HG03378 (cell line): ENCODE data around the gene SYNGR3.

Source experiments
- ATAC-seq: cut with Tn5 transposase; IDR thresholded peaks from one replicate; pipeline ENCODE4 v1.9.1; 2021; ENCODE audit warnings: mild to moderate bottlenecking, moderate library complexity; ENCODE audit not compliant: unreplicated experiment

The SYNGR3 gene

DNA sequence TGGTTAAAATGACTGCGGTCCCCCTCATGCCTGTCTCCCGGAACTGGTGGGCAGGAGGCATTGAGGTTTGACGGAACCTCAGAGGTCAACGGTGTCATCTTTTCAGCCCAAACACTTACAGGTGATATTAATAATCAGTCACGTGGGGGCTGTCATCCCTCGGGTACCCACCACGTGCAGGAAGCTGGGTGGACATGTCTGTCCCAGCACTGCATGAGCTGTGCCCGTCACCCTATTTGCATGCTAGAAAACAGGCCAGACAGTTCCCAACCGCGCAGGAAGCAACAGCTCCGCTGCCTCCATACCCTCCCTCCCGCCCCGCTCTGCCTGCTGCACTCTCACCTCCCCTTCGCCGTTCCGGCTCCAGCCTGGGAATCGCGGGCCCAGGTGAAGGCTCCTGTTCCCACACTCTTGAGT is 1.4 kb downstream of the SYNGR3 start:
- peak; percentile 43 for ATAC-seq

DNA sequence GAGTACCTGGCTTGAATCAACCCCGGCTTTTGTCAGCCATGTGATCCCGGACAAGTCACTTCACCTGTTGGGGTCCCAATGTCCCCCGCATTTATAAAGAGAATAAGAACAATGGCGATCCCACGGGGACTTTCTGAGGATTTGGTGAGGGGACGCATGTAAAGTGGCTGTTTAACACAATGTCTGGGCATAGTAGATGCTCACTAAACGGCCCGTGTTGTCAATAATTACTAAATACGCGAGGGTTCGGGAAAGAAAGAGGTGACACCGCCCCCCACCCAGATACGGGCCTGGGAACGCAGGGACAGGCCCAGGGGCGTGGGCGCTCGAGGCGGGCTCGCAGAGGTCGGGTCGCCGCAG is 1.8 kb downstream of the SYNGR3 start:
- ATAC-seq: no peak

DNA sequence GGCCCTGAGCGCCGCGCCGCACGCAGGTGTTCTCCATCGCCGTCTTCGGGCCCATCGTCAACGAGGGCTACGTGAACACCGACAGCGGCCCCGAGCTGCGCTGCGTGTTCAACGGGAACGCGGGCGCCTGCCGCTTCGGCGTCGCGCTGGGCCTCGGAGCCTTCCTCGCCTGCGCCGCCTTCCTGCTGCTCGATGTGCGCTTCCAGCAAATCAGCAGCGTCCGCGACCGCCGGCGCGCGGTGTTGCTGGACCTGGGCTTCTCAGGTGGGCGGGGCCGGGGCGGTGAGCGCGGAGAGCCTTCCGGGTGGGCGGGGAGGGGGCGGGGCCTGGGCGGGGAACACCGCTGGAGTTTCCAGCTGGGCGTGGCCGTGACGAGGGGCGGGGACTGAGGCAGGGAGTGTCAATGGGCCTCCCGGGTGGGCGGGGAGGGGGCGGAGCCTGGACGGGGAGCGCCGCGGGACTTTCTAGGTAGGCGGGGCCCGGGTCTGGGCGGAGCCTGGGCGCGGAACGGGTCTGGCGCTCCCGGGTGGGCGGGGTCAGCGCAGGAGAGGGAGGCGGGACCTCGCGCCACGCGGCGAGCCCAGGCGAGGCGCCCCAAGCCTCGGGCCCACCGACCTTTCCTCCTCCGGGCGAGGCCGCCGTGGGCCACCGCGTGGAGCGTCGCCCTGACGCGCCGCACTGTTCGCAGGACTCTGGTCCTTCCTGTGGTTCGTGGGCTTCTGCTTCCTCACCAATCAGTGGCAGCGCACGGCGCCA is 2.4 kb downstream of the SYNGR3 start:
- ATAC-seq: no peak

DNA sequence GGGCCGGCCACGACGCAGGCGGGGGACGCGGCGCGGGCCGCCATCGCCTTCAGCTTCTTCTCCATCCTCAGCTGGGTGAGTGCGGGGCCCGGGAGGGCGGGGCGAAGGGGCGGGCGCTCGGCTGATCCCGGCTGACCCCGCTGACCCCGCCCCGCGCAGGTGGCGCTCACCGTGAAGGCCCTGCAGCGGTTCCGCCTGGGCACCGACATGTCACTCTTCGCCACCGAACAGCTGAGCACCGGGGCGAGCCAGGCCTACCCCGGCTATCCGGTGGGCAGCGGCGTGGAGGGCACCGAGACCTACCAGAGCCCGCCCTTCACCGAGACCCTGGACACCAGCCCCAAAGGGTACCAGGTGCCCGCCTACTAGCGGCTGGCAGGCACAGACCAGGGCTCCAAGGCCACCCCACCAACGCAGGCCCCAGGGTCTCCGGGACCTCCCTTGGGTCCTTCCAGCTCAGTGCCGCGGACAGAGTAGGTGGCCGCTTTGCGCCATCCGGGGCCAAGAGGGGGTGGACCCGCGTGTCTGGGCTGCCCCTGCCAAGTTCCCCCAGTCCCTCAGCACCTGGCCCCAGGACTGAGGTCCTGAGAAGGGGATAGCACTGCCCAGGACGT is 3.0 kb downstream of the SYNGR3 start:
- ATAC-seq: no peak

DNA sequence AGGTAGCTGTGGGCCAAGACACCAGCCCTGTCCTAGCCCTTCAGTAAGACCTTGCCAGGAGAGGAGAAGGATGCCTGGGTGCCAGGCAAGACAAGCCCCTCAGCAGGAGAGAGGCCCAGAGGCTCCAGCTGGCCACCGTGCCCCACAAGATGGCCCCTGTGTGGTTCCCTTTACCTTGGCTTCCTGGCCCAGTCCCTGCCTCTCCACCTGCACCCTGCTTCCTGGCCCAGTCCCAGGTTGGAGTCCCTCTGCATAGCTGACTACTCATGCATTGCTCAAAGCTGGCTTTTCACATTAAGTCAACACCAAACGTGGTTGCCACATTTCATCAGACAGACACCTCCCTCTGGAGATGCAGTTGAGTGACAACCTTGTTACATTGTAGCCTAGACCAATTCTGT is 4.0 kb downstream of the SYNGR3 start:
- no peak for ATAC-seq

DNA sequence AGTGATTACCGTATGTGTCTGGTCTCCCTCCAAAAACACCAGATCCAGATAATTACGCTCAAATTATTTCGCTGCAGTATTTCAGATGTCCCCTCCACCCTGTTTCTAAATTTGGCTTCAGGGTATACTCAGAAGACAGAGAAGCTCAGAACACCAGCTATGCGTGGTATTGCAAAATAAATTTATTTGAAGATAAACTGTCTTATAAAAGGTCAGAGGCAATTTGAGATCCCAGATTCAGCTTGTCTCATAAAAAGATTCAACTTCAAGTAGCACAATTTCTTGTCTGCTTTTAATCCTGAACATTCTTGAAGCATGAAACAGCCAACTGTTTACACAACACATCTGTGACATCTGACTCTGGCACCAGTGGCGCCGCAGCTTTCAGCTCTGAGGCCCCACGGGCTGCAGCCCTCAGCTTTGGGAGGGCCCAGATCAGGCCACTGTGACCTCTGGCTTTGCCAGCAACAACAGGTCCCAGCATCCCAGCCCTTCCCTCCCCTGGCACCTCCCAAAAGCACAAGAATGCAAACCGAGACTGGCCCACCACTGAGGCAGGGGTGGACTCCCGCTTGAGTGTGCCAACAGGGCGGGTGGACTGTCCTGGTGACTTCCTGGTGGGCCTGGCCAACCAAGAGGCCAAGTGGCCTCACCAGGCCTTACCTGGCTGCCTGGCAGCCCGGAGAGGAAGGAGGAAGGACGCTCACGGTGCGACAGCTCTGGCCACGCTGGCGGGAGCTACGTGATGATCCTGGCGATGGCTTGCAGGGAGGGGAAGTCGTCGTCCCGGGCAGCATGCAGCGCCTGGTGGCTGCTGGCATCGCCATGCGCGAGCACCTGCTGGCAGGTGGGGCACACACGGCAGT is 8.0 kb downstream of the SYNGR3 start:
- no peak for ATAC-seq

DNA sequence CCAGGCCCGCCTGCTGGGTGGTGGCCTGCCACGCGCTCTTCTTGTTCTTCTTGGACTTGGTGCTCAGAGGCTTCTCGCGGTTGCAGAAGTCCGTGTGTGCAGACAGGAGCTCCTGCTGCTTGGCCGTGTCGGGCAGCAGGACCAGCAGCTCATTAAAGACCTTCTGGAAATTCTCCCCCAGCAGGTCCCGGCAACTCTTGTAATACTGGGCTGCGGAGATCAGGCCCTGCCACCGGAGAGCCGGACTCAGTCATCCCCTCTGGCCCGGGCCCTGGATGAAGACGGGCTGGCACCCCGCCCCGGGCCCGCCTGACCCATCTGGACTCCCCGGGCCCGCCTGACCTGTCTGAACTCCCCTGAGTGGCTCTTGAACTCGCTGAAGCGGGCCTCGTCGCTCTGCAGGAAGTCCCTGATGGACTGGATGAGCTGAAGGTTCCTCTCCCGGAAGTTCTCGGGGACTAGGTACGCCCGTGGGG is 8.6 kb downstream of the SYNGR3 start:
- no peak for ATAC-seq

DNA sequence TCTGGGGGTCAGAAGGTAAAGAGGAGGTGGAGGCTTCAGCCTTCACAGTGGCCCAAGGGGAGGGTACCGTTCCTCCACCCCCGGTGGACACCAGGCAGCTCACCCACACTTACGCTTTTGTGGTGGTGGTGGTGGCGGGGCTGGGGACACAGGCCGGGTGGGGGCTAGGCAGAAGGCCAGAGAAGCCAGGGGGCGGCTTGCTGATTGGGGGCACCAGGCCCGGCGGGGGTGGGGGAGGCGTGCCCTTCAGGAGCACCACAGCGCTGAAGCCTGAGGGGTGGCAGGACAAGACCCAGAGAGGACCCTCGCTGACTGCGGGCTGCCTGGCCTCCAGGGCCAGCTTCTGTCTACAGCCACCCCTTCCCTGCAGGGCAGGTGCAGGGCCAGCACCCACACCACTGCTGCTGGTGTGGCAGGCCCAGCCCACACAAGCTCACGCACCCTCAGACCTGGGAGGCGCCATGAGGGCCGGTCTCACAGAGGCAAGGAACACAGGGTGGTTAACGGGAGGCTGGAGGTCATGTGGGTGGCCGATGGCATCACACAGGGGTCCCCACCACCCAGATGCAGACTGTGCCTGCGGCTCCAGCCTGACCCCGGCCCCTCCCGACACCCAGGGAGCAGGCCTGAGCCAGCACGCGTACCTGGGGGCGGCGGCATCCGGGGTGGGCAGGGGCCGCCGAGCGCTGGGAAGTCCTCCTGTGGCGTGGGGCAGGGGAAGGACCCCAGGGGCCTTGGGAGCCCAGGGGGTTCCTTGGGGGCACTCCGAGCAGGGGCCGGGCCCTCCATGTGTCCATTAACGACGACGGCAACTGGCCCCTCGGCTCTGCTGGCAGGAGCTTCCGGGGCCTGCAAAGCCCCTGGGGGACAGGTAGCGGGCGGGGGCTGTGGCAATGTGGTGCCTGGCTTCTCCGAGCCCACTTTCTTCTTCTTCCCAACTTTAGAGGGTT is 9.4 kb downstream of the SYNGR3 start:
- no peak for ATAC-seq

DNA sequence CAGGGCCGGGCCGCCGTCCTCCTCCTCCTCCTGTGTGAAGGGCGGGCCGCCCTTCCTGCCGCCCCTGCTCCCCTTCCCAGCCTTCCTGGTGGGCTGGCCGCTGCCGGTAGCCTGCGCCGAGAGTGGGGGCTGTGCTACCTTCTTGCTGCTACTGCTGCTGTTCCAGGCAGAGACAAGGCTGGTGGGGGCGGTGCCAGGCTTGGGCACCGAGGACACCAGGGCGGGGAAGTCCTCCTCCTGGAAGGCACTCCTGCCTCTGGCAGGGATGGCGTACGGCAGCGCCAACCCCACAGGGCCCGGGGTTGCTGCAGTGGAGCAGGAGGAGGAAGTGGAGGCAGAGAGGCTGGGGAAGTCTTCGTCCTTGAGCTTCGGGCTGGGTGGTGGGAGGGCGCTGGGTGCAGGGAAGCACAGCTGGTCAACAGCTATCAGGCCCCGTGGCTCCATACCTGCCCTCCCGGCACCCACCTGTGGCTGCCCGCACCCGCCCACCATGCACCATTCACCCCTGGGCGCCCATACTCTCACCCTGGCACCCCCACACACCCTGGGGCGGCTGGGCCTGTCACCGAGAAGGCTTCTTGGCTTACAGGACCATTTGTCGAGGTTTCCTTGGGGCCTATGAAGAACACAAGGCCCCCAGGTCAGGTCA is 10.2 kb downstream of the SYNGR3 start:
- ATAC-seq: no peak

DNA sequence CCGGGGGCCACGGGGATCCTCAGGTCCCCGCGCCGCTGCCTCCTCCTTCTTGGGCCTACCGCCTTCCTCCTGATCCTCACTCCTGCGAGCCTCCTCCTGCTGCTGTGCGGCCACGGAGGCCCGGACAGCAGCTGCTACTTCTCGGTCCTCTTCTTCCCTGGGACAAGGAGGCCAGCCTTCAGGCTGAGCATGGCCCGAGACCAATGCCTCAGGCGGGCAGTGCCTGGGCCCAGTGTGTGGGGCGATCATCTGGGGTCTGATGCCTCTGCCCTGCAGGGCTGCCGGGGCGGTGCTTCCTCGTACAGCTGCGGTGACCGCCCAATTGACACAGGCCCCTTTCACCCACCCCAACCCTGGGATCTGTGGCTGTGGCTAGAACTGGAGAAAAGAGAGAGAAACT is 11.3 kb downstream of the SYNGR3 start:
- no peak for ATAC-seq

DNA sequence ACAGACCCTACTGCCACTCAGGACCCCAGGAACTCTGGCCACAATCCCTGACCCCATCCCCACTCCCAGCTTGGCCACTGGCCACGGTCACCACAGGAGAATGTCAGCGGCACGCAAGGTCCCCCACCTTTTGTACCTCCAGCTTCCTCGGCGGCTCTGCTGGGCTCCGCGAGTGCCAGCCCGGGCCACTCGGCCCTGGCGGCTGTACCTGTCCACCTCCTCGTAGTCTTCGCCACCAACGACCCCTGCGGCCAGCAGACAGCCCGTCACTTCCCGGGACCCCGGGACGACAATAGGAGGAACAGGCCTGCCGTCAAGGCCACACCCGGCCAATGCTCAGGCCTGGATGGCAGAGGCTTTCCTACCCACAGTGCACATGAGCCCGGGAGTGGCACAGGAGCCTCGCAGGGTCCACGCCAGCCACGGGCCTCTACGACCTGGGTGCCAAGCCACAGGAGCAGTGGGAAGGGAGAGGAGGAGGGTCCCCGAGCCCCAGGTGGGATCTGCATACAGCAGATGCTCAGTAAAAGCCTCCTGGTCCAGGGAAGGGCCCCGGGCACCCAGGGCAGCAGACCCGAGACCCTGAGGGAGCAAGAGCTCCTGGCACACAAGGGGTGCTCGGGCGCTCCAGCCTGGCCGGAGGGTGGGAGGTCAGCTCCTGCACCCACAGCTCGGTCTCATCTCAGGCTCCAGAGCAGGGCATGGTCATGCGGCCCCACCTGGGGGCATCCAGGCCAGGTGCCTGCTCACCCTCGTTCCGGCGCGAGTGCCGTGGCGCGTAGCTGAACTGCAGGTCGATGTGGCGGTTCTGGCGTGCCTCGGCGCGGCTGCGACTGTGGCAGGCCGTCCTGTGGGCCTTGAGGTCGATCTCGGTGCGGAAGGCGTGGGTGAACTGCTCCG is 11.9 kb downstream of the SYNGR3 start:
- no peak for ATAC-seq

DNA sequence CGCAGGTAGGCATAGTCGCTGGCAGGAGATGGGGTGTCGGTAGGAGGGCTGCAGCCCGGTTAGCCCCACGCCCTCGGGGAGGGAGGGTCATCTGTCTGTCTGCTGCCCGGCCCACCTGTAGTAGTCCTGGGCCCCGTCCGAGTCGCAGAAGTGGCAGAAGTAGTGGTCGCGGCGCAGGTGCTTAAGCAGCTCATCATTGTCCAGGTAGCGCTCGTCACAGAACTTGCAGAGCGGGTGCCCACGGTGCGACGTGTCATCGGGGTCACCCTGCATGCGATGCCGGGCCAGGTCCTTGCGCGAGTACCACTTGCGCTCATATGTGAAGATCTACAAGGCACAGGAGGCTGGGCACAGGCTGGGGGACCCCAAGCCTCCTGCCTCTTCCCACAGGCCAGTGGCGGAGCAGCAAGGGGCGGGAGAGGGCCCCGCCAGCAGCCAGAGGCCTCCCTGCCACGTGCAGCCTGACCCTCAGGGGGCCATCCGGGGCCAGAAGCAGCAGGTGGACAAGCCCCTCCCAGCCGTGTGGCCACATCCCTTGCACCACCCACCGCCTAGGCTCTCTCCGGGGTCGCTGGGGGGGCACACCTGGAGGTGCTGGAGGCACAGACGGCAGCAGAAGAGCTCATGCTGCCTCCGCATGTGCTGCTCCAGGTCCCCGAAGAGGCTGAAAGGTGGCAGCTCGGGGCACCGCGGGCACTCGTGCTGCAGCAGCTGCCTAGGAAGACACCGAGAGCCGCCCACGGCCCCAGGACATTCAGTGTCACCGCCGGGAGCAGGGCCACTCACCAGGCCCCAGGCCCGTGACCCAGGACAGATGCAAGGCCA is 12.8 kb downstream of the SYNGR3 start:
- no peak for ATAC-seq

DNA sequence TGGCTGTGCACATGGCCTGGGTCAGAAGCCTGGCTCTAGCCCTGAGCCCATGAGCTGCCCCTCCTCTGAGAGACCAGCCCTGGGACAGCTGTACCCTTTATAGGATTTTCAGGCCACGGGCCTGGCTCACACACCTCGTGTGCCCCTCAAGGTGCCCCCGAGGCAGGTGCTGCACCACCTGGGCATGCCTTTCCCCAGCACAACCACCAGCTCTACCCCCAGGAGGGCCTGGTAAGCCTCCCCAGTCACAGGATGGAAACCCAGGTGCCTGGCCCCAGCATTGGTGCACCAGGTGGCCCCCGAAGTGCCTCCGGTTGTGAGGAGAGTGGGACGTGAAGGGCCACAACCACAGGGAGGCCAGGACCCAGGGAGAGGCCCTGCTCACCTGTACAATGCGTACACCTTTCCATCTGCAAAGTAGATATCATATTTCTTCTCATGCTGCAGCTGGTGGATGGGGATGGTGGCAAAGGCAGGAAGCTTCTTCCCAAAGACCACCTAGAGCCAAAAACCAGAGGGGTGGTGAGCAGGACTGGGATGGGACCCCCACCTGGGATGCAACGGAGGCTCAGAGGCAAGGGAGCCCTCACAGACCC is 13.6 kb downstream of the SYNGR3 start:
- no peak for ATAC-seq

DNA sequence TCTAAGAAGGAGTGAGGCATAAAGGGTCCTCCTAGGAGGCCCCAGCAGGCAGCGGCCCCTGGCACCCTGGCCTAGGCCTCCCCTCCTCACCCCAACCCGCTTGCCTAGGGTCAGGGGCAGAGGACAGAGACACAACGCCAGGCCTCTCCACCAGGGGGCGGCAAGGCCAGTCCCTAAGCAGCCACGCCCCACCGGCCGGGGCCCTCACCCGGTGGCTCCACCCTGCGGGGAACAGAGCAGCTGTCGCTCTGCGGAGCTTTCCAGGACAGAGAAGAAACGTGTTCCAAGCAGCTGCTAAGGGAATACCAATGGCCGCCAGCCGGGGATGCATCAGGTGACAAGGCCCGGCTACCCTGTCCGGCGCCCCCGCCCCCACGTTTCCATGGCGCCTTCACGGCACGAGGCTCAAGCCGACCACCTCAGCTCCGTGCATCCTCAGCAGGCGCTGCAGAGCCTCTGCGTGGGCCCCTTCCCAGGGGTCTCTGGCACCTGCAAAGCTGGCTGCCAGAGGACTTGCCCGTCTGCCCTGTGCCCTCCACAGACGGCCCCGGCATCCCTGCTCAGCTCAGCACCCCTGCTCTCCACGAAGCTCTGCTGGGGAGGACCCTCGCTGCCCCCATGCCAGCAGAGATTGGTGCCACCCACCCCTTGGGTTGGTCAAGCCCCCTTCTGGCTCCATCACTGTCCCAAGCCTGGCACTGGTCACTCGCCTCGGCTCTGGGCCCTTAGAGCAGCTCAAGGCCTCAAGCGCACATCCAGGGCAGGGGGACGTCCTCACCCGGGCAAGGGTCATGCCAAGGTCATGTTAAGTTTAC is 14.3 kb downstream of the SYNGR3 start:
- ATAC-seq: no peak

DNA sequence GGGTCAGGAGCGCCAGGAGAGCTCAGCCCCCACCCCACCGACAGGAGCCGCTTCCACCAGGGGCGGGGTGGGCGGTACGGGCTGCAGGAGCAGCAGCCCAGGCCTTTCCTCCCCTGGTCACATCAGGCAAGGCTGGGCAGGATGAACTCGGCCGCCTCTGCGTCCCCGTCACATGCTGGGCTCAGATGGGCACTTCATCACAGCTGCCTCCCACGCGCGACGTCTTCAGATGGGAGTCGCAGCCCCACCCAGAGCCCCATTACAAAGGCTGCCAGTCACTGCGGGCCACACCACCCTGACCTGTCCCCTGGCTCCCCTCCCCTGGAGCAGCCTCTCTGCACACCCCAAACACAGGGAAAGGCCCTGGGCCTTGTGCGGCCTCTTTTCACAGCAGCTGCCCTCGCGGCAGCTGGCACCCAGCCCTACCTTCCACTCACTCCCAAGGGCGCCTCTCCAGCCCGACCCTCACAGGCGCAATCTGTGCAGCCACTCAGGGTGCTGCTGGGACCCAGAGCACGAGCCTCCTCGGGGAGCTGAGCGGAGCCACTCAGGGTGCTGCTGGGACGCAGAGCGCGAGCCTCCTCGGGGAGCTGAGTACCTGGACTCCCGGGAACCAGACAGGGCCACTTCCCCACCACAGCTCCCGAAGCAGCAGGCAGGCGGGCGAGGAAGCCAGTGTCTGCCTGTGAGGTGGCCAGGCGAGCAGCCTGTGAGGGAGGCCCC is 15.2 kb downstream of the SYNGR3 start:
- ATAC-seq: no peak

DNA sequence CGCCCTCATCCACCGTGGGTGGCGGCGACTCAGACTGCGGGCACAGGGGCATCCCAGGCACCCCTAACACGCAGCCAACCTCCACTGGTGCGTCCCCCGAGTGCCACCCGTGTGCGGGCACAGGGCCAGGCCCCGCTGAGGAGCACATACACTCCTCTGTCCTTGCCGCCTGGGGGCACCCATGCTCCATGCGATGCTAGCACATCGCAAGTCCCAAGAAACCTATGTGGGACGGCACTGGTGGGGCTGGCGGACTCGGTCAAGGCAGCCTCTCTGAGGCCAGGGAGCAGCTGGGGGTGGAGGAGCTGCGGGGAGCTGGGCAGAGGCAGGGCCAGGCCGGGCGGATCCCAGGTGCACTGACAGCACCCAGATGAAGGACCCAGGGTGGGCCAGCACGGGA is 15.9 kb downstream of the SYNGR3 start:
- no peak for ATAC-seq
